Measurements from ENCODE around the gene ADAMTSL5.

Gene ADAMTSL5

DNA sequence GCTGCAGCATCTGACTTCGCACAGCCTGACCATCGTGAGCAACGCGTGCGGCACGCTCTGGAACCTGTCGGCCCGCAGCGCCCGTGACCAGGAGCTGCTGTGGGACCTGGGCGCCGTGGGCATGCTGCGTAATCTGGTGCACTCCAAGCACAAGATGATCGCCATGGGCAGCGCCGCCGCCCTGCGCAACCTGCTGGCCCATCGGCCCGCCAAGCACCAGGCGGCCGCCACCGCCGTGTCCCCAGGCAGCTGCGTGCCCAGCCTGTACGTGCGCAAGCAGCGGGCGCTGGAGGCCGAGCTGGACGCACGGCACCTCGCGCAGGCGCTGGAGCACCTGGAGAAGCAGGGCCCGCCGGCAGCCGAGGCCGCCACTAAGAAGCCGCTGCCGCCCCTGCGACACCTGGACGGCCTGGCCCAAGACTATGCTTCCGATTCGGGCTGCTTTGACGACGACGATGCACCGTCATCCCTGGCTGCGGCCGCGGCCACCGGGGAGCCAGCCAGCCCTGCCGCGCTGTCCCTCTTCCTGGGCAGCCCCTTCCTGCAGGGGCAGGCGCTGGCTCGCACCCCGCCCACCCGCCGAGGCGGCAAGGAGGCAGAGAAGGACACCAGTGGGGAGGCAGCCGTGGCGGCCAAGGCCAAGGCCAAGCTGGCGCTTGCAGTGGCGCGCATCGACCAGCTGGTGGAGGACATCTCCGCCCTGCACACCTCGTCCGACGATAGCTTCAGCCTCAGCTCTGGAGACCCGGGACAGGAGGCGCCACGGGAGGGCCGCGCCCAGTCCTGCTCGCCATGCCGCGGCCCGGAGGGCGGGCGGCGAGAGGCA lies 47.4 kb downstream of the ADAMTSL5 start:
- FAIRE-seq: no peak

DNA sequence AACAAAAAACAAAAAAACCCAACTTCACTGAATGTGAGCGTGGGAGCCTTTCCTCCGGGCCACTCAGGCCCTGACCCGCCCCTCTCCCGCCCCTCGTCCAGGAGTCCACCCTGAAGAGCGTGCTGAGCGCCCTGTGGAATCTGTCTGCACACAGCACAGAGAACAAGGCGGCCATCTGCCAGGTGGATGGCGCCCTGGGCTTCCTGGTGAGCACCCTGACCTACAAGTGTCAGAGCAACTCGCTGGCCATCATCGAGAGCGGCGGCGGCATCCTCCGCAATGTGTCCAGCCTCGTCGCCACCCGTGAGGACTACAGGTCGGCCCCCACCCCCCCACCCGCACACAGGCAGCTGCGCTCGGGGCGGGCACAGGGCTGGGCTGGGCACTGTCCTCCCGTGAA lies 51.0 kb downstream of the ADAMTSL5 start:
- FAIRE-seq: no peak

DNA sequence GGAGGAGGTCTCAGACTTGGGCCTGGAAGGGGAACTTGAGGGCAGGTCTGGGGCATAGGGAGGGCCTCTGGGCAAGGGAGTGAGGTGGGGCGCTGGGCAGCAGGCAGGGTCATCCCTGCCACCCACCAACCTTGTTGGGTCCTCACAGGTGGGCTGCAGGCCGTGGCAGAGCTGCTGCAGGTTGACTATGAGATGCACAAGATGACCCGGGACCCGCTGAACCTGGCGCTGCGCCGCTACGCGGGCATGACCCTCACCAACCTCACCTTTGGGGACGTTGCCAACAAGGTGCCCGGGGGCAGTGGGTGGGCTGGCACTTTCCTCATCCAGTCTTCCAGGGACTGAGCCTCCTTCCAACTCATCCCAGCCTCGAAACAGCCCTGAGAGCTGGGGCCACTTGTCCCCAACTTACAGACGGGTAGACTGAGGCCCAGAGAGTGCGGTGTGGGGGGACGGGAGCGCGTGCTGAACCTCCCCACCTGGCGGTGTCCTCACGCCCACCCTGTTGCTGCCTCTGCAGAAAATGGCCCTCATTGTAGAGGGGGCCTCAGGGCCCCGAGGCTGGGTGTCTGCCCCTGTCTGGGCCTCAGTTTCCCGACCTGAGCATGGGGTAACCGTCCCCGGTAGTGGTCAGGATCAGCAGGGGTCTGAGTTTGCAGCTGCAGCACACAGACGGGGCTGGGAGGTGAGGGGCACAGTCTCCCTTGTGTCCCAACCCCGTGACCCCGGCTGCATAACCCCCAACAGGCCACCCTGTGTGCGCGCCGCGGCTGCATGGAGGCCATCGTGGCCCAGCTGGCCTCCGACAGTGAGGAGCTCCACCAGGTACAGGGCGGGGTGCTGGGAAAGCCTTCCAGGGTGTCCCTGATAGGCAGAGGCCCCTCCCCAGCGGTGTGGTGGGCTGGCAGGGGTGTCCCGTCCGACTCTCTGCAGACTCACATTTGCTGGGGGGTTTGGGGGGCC lies 52.5 kb downstream of the ADAMTSL5 start:
- FAIRE-seq: no peak

DNA sequence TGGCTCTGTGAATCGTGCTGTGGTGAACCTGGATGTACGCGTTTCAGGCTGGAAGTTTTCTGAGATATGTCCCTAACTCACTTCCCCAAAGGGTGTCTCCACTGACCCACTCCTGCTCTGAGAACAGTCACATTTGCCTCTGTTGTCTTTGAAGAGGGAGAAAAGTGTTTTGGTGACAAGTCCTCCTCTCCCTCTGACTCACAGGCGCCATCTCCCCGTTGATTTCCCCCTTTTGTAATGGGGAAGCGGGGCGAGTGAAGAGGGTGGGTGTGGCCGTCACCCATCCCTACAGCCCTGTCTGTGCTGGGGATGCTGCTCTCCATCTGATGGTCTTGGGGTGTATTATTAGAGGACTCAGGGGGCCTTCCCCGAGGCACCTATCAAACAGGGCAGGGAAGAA lies 53.3 kb downstream of the ADAMTSL5 start:
- no peak for FAIRE-seq

DNA sequence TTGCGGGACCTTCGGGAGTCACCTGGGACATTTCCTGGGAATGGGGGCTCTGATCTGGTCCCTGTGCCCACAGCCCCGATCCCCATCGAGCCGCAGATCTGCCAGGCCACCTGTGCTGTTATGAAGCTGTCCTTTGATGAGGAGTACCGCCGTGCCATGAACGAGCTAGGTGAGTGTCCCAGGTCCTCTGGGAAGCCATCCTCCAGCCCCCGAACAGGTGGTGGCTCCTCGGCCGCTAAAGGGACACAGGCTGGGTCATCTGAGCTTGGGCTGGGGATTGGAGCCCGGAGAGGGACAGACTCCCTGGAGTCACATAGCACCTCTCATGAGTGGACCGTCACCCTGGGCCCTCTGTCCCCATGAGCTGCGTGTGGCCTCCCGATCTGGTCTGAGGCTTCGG lies 54.9 kb downstream of the ADAMTSL5 start:
- FAIRE-seq: no peak

DNA sequence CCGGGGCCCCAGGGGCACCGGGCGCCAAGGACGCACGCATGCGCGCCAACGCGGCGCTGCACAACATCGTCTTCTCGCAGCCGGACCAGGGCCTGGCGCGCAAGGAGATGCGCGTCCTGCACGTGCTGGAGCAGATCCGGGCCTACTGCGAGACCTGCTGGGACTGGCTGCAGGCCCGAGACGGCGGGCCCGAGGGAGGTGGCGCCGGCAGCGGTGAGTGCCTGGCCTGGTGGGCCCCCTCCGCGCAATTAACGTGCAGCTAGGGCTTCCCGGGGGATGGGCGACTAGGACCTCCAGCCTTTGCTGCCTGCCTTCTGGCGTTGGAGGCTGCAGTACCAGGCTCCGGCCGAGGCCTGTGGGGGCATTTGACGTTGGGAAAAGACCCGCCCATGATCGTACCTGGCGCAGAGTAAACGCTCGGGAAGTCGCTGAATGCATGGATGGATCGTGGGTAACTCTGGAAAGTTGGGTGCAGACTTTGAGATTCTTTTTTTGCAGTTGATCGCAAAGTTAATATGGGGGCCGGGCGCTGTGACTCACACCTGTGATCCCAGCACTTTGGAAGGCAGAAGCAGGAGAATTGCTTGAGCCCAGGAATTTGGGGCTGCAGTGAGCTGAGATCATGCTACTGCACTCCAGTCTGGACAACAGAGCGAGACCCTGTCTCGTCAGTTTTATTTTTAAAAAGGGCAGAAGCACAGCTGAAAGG lies 55.6 kb downstream of the ADAMTSL5 start:
- no peak for FAIRE-seq

DNA sequence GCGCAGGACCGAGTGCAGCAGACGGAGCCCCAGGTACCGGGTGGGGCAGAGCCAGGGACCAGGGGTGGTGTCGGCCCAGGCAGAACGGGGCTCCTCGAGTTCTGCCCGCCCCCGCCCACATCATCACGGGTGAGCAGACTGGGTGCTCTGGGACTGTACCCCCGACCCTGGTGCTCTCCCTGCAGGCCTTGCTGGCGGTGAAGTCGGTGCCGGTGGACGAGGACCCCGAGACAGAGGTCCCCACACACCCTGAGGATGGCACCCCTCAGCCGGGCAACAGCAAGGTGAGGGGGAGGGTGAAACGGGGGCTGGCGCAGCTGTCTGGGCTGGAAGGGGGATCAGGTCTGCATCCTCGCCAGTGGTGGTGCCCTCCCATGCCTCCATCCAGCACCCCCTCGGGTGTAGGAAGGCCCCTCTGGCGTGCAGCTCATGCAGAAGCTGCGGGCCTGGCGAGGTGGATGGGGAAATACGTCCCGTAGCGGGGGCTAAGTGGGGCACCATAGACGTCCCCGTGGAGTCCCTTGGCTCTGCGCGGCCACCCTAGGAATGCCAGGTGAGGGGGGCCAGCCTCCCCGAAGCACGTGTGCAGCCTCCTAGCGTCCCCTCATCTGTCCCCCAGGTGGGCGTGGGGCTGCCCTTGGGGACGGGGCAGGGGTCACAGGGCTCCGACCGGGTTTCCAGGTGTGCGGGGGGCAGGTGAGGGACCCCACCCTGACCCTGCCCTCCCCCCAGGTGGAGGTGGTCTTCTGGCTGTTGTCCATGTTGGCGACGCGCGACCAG lies 56.5 kb downstream of the ADAMTSL5 start:
- no peak for FAIRE-seq

DNA sequence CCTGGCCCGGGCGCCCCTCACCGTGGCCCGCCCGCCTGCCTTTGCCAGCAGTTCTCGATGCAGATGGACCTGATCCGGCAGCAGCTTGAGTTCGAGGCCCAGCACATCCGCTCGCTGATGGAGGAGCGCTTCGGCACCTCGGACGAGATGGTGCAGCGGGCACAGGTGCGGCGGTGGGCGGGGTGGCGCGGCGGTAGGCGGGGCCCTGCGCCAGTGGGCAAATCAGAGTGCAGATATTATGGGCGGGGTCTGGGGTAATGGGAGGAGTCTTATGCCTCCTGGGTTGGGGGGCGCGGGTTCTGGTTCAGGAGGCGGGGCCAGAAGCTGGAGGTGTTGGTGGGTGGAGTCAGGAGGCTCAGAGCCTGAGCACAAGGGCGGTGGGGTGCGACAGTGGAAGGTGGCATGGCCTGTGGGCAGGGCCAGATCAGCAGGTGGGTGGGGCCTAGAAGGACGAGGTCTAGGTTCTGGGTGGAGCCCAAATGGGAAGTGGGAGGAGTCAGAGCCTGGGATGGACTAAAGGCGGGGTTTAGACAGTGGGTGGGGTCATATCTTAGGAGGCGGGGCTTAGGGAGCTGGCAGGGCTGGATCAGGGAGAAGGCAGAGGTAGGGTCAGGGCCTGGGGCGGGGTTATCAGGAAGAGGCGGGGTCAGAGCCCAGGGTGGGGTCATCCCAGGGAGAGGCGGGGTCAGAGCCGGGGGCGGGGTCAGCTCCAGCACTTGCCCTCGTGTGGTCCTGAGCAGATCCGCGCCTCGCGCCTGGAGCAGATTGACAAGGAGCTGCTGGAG lies 57.3 kb downstream of the ADAMTSL5 start:
- FAIRE-seq: no peak

Data from colon (tissue), 2 donors.